ENCODE measurements around the gene LGALS9C. TPM values are rescaled to one million over a fixed set of nuclear protein-coding genes. Genes with fewer than 3 reads are reported as not detected.
"Not testable (repeated sequence)": the region's sequence is repeated elsewhere in the genome, so short reads cannot be mapped to it uniquely, and the experiment has no call there.

LGALS9C gene
- total and polyA plus RNA-seq, 3 experiments from 2014 or later: not detected

- H3K4me3 Mint-ChIP-seq; DNase-seq; H3K9me3 Mint-ChIP-seq; H3K36me3 ChIP-seq (ENCODE audit: insufficient read depth, low read length); CTCF ChIA-PET; H3K27ac ChIP-seq (ENCODE audit: low read depth, low read length); H3K27me3 ChIP-seq (ENCODE audit: insufficient read depth, low read length, poor library complexity, severe bottlenecking); H3K27ac Mint-ChIP-seq; H3K27me3 Mint-ChIP-seq; H3K4me1 Mint-ChIP-seq; H3K9me3 ChIP-seq (ENCODE audit: low read length); H3K36me3 Mint-ChIP-seq; H3K4me3 ChIP-seq (ENCODE audit: low read length); H3K4me1 ChIP-seq (ENCODE audit: insufficient read depth, low read length); POLR2A ChIA-PET: not testable (repeated sequence)
These were observed 6.2 kb upstream of the LGALS9C start for GRCh38 chr17:18470345-18470930.

- H3K4me3 ChIP-seq (ENCODE audit: low read length); H3K27me3 Mint-ChIP-seq; POLR2A ChIA-PET; H3K27me3 ChIP-seq (ENCODE audit: insufficient read depth, low read length, poor library complexity, severe bottlenecking); DNase-seq; H3K27ac ChIP-seq (ENCODE audit: low read depth, low read length); H3K36me3 ChIP-seq (ENCODE audit: insufficient read depth, low read length); CTCF ChIA-PET; H3K4me1 ChIP-seq (ENCODE audit: insufficient read depth, low read length); H3K4me3 Mint-ChIP-seq; H3K9me3 Mint-ChIP-seq; H3K36me3 Mint-ChIP-seq; H3K27ac Mint-ChIP-seq; H3K9me3 ChIP-seq (ENCODE audit: low read length): not testable (repeated sequence)
- H3K4me1 Mint-ChIP-seq: peaks cover 0 to 14% (median 12%) of the 10 kb centered on the region in 3 donors
These were observed 2.6 kb upstream of the LGALS9C start for GRCh38 chr17:18473967-18474366.

- H3K36me3 Mint-ChIP-seq; H3K9me3 ChIP-seq (ENCODE audit: low read length); CTCF ChIA-PET; POLR2A ChIA-PET; H3K36me3 ChIP-seq (ENCODE audit: insufficient read depth, low read length); H3K4me3 Mint-ChIP-seq; H3K27me3 ChIP-seq (ENCODE audit: insufficient read depth, low read length, poor library complexity, severe bottlenecking); H3K4me1 ChIP-seq (ENCODE audit: insufficient read depth, low read length); H3K27ac ChIP-seq (ENCODE audit: low read depth, low read length); H3K4me3 ChIP-seq (ENCODE audit: low read length); H3K27me3 Mint-ChIP-seq; H3K9me3 Mint-ChIP-seq: not testable (repeated sequence)
- Mint-ChIP-seq H3K4me1 (peaks cover 0 to 14% (median 12%) of the 10 kb centered on the region in 3 donors), H3K27ac (peak overlapping the region in 4 of 8 donors; percentile 31 to 70 (median 55))
- DNase-seq: peak in 1 of 5 donors; percentile 1
These were observed 1.8 kb upstream of the LGALS9C start for GRCh38 chr17:18474754-18475153.

DNA sequence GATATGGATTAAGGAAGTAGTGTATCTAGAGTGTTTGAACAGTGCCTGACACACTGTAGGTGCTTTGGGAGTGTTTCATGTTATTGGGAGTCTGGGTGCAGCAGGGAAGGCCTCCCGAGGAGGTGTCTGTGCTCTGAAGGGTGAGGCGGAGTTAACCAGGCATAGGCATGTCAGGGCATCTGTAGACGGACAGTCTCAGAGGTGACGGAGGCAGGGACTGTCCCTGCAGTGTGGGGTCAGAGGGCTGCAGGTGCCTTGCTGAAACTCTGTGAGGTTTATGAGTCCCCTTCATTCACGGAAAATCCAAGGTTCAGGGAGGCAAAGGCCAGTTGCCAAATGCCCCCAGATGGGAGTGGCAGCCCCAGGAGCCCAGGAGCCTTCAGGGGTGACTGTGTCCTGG lies 778 bp downstream of the LGALS9C start:
- H3K4me3 Mint-ChIP-seq; H3K27ac ChIP-seq (ENCODE audit: low read depth, low read length); H3K36me3 Mint-ChIP-seq; POLR2A ChIA-PET; H3K4me3 ChIP-seq (ENCODE audit: low read length); H3K9me3 ChIP-seq (ENCODE audit: low read length); DNase-seq; H3K27ac Mint-ChIP-seq; CTCF ChIA-PET; H3K27me3 ChIP-seq (ENCODE audit: insufficient read depth, low read length, poor library complexity, severe bottlenecking); H3K27me3 Mint-ChIP-seq; H3K9me3 Mint-ChIP-seq; H3K4me1 ChIP-seq (ENCODE audit: insufficient read depth, low read length); H3K36me3 ChIP-seq (ENCODE audit: insufficient read depth, low read length): not testable (repeated sequence)
- H3K4me1 Mint-ChIP-seq: peaks cover 0 to 14% (median 12%) of the 10 kb centered on the region in 3 donors

GRCh38 chr17:18478362-18478761 lies 1.8 kb downstream of the LGALS9C start:
- H3K36me3 ChIP-seq (ENCODE audit: insufficient read depth, low read length); CTCF ChIA-PET; H3K36me3 Mint-ChIP-seq; DNase-seq; H3K27me3 Mint-ChIP-seq; H3K27me3 ChIP-seq (ENCODE audit: insufficient read depth, low read length, poor library complexity, severe bottlenecking); H3K4me3 Mint-ChIP-seq; H3K27ac Mint-ChIP-seq; H3K4me3 ChIP-seq (ENCODE audit: low read length); POLR2A ChIA-PET; H3K9me3 ChIP-seq (ENCODE audit: low read length); H3K27ac ChIP-seq (ENCODE audit: low read depth, low read length); H3K9me3 Mint-ChIP-seq; H3K4me1 ChIP-seq (ENCODE audit: insufficient read depth, low read length): not testable (repeated sequence)
- peaks cover 0 to 14% (median 12%) of the 10 kb centered on the region in 3 donors for H3K4me1 Mint-ChIP-seq

DNA sequence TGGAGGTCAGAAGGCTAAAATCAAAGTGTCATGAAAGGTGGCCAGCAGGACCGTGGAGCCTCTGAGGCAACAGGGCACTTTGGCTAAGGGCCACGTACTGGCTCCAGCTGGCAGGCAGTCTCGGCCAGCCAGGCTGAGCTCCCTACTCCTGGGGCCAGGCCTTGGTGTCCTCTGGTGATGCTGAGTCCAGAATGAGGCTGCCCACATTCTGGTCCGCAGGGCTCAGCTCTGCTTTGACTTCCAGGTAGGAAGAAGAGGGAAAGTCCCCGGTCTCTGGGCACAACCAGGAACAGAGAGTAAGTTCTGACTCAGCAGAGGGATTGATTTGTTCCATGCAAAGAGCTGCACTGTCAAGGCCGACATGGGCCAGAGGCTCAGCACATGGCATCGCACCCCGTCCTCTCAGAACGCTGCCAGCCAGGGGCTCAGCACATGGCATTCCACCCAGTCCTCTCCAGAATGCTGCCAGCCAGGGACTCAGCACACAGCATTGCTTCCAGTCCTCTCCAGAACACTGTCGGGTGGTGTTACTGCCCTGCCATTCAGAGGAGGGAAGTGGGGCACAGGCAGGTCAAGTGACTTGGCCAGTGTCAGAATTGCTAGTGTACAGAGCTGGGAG lies 2.5 kb downstream of the LGALS9C start:
- POLR2A ChIA-PET; H3K27me3 ChIP-seq (ENCODE audit: insufficient read depth, low read length, poor library complexity, severe bottlenecking); CTCF ChIA-PET: not testable (repeated sequence)

GRCh38 chr17:18481775-18482174 lies 5.2 kb downstream of the LGALS9C start:
- H3K36me3 ChIP-seq (ENCODE audit: insufficient read depth, low read length); H3K27ac Mint-ChIP-seq; POLR2A ChIA-PET; H3K9me3 ChIP-seq (ENCODE audit: low read length); H3K36me3 Mint-ChIP-seq; H3K9me3 Mint-ChIP-seq; H3K27me3 ChIP-seq (ENCODE audit: insufficient read depth, low read length, poor library complexity, severe bottlenecking); H3K4me3 Mint-ChIP-seq; CTCF ChIA-PET; H3K27me3 Mint-ChIP-seq; H3K4me1 ChIP-seq (ENCODE audit: insufficient read depth, low read length); H3K27ac ChIP-seq (ENCODE audit: low read depth, low read length); DNase-seq; H3K4me3 ChIP-seq (ENCODE audit: low read length); H3K4me1 Mint-ChIP-seq: not testable (repeated sequence)

More for the DNA sequence above, 2.5 kb downstream of the LGALS9C start:
- peaks cover 0 to 14% (median 12%) of the 10 kb centered on the region in 3 donors for H3K4me1 Mint-ChIP-seq
- H3K9me3 ChIP-seq (ENCODE audit: low read length); DNase-seq; H3K27ac ChIP-seq (ENCODE audit: low read depth, low read length); H3K9me3 Mint-ChIP-seq; H3K4me3 ChIP-seq (ENCODE audit: low read length); H3K4me1 ChIP-seq (ENCODE audit: insufficient read depth, low read length); H3K27me3 Mint-ChIP-seq; H3K36me3 Mint-ChIP-seq; H3K4me3 Mint-ChIP-seq; H3K36me3 ChIP-seq (ENCODE audit: insufficient read depth, low read length); H3K27ac Mint-ChIP-seq: not testable (repeated sequence)

DNA sequence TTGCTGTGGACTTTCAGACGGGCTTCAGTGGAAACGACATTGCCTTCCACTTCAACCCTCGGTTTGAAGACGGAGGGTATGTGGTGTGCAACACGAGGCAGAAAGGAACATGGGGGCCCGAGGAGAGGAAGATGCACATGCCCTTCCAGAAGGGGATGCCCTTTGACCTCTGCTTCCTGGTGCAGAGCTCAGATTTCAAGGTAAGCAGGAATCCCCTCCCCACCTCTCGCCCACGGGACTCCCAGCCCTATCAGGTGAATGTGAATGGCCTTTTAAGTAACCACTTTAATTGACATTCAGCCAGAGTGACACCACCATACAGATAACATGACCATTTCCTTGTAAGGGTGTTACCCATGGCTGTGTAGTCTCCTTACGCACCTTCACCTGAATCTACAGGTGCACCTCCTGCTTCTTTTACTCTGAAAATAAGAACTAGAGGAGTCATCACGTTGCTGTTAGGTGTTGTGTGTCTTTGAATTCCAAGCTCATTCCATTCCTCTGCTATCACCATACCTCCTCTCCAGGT lies 9.4 kb downstream of the LGALS9C start:
- H3K9me3 Mint-ChIP-seq; H3K27ac Mint-ChIP-seq; H3K9me3 ChIP-seq (ENCODE audit: low read length); H3K4me3 ChIP-seq (ENCODE audit: low read length); DNase-seq; H3K36me3 Mint-ChIP-seq; H3K27me3 ChIP-seq (ENCODE audit: insufficient read depth, low read length, poor library complexity, severe bottlenecking); CTCF ChIA-PET; H3K4me1 Mint-ChIP-seq; H3K4me1 ChIP-seq (ENCODE audit: insufficient read depth, low read length); H3K27ac ChIP-seq (ENCODE audit: low read depth, low read length); H3K4me3 Mint-ChIP-seq; H3K36me3 ChIP-seq (ENCODE audit: insufficient read depth, low read length); H3K27me3 Mint-ChIP-seq; POLR2A ChIA-PET: not testable (repeated sequence)

- H3K4me3 Mint-ChIP-seq; H3K36me3 ChIP-seq (ENCODE audit: insufficient read depth, low read length); H3K27me3 Mint-ChIP-seq; POLR2A ChIA-PET; CTCF ChIA-PET; H3K27ac Mint-ChIP-seq; H3K27ac ChIP-seq (ENCODE audit: low read depth, low read length); H3K27me3 ChIP-seq (ENCODE audit: insufficient read depth, low read length, poor library complexity, severe bottlenecking); DNase-seq; H3K4me3 ChIP-seq (ENCODE audit: low read length); H3K9me3 ChIP-seq (ENCODE audit: low read length); H3K4me1 Mint-ChIP-seq; H3K4me1 ChIP-seq (ENCODE audit: insufficient read depth, low read length); H3K9me3 Mint-ChIP-seq; H3K36me3 Mint-ChIP-seq: not testable (repeated sequence)
These were observed 11.0 kb downstream of the LGALS9C start for GRCh38 chr17:18487633-18488032.
